HepG2 (cell line): ENCODE data around the gene ALK. TPM values are rescaled to one million over a fixed set of nuclear protein-coding genes. Genes with fewer than 3 reads are reported as not detected.

Experiments used
- ATAC-seq: fragments of 200-7000 bp; cut with Tn5 transposase; 3 replicates; pipeline ENCODE4 v1.9.1; 2020; ENCODE audit warnings: mild to moderate bottlenecking, moderate library complexity
- BruUV-seq: library from RNA; stranded (reverse); fragments of 400-500 nt; replicated peaks from 2 replicates; lab custom pipeline; 2021; lab: Mats Ljungman, UMichigan
- CTCF ChIA-PET: fragments of 300-600 bp; formaldehyde crosslinking; extraction: SDS; loops from one replicate; lab custom pipeline; 2021; ENCODE audit warnings: low total read pairs, inconsistent platforms, low intra/inter-chr PET ratio; lab: Yijun Ruan, JAX
- POLR2A ChIA-PET: fragments of 350-600 bp; sonication (Branson Sonifier 250); formaldehyde crosslinking; loops from one replicate; lab custom pipeline; 2020; ENCODE audit warnings: antibody characterized with exemption, inconsistent platforms; lab: Yijun Ruan, JAX
- DNase-seq: peaks from one replicate; pipeline ENCODE4 v3.0.0-alpha.2; 2015; ENCODE audit warnings: low spot score
- FAIRE-seq: peaks from 3 replicates; lab custom pipeline; 2011; peaks lifted over from hg19 to GRCh38; lab: Jason Lieb, UNC
- H2AFZ ChIP-seq: one replicate; pipeline ENCODE4 v1.6.1; 2011; ENCODE audit warnings: low read length, inconsistent platforms
- H3K27ac ChIP-seq: fragments of 300-600 bp; 3 replicates; pipeline ENCODE4 v1.8.0; 2011; ENCODE audit warnings: mixed run types, mild to moderate bottlenecking, mixed read lengths, low read length, inconsistent platforms; ENCODE audit not compliant: insufficient read depth; ENCODE audit errors: extremely low read length
- H3K27me3 ChIP-seq, 2 experiments: fragments of 200-600 bp in 1 of 2; 2 replicates in 1 of 2; 3 replicates in 1 of 2; pipeline versions ENCODE4 v1.6.0 to v1.8.0; 2011; ENCODE audit warnings: low read length in 2 of 2, mild to moderate bottlenecking in 2 of 2, moderate library complexity in 2 of 2, inconsistent platforms in 1 of 2; ENCODE audit not compliant: insufficient read depth in 2 of 2, control insufficient read depth in 1 of 2
- H3K36me3 ChIP-seq, 2 experiments: fragments of 200-600 bp in 1 of 2; replicated peaks in 1 of 2; 2 replicates in 1 of 2; 3 replicates in 1 of 2; pipeline versions ENCODE4 v1.5.1 to v1.8.0; 2011; ENCODE audit warnings: low read length in 2 of 2, inconsistent platforms in 1 of 2; ENCODE audit not compliant: insufficient read depth in 2 of 2, control insufficient read depth in 1 of 2
- H3K4me1 ChIP-seq: 2 replicates; pipeline ENCODE4 v1.5.1; 2012; ENCODE audit warnings: low read length, inconsistent platforms; ENCODE audit not compliant: insufficient read depth
- H3K4me2 ChIP-seq: 2 replicates; pipeline ENCODE4 v1.6.0; 2011; ENCODE audit warnings: low read depth, low read length, inconsistent platforms
- H3K4me3 ChIP-seq, 3 experiments: fragments of 200-600 bp in 1 of 3; sonication (generic), shearing (Covaris generic) in 1 of 3; replicated peaks in 1 of 3; 2 replicates each; pipeline ENCODE4 v1.5.1; 2011 to 2016; ENCODE audit warnings: low read length in 3 of 3, inconsistent platforms in 2 of 3, low read depth in 2 of 3, mild to moderate bottlenecking in 2 of 3, control low read depth in 1 of 3, mixed read lengths in 1 of 3; ENCODE audit not compliant: insufficient read depth in 1 of 3
- H3K79me2 ChIP-seq: one replicate; pipeline ENCODE4 v1.6.1; 2011; ENCODE audit warnings: low read length, inconsistent platforms; ENCODE audit not compliant: insufficient read depth
- H3K9ac ChIP-seq: 2 replicates; pipeline ENCODE4 v1.6.0; 2011; ENCODE audit warnings: mild to moderate bottlenecking, low read depth, low read length, inconsistent platforms; ENCODE audit not compliant: insufficient read depth
- H3K9me3 ChIP-seq: 2 replicates; pipeline ENCODE4 v1.5.1; 2012; ENCODE audit warnings: mild to moderate bottlenecking, low read length
- H4K20me1 ChIP-seq: 2 replicates; pipeline ENCODE4 v1.6.0; 2011; ENCODE audit warnings: inconsistent platforms, mild to moderate bottlenecking, low read length, moderate library complexity; ENCODE audit not compliant: insufficient read depth
- CEBPZ ChIP-seq: IDR thresholded peaks from 2 replicates; pipeline ENCODE4 v1.6.1; 2012; ENCODE audit warnings: low read length, improper control_type of control experiment
- EED ChIP-seq: sonication (generic); formaldehyde crosslinking; IDR thresholded peaks from 2 replicates; pipeline ENCODE4 v1.5.0; 2020; ENCODE audit warnings: mild to moderate bottlenecking, missing genetic modification reagents
- HOXA7 ChIP-seq: sonication (generic); formaldehyde crosslinking; IDR thresholded peaks from 2 replicates; pipeline ENCODE4 v1.8.1; 2022; ENCODE audit warnings: mild to moderate bottlenecking, missing genetic modification reagents, moderate library complexity
- STAT5B ChIP-seq: sonication (generic); formaldehyde crosslinking; IDR thresholded peaks from 2 replicates; pipeline ENCODE4 v1.4.0; 2020; ENCODE audit warnings: missing genetic modification reagents
- ZBTB33 ChIP-seq: sonication (generic); formaldehyde crosslinking; IDR thresholded peaks from 2 replicates; pipeline ENCODE4 v1.4.0; 2020; ENCODE audit warnings: missing genetic modification reagents
- ZNF235 ChIP-seq: sonication (generic); formaldehyde crosslinking; IDR thresholded peaks from 2 replicates; pipeline ENCODE4 v1.8.1; 2023; ENCODE audit warnings: mild to moderate bottlenecking, missing genetic modification reagents, borderline replicate concordance
- ZNF432 ChIP-seq: sonication (generic); formaldehyde crosslinking; IDR thresholded peaks from 2 replicates; pipeline ENCODE4 v1.5.0; 2020; ENCODE audit warnings: missing genetic modification reagents, mild to moderate bottlenecking, borderline replicate concordance
- ZNF513 ChIP-seq: sonication (generic); formaldehyde crosslinking; conservative IDR thresholded peaks from 2 replicates; pipeline ENCODE4 v1.5.0; 2020; ENCODE audit warnings: missing genetic modification reagents
- ZNF546 ChIP-seq: sonication (generic); formaldehyde crosslinking; conservative IDR thresholded peaks from 2 replicates; pipeline ENCODE4 v1.8.1; 2023; ENCODE audit warnings: mild to moderate bottlenecking, missing genetic modification reagents
- ZNF790 ChIP-seq: sonication (generic); formaldehyde crosslinking; IDR thresholded peaks from 2 replicates; pipeline ENCODE4 v1.8.0; 2022; ENCODE audit warnings: missing genetic modification reagents, mild to moderate bottlenecking, borderline replicate concordance
- ZSCAN20 ChIP-seq: sonication (generic); formaldehyde crosslinking; IDR thresholded peaks from 2 replicates; pipeline ENCODE4 v1.4.0; 2020; ENCODE audit warnings: missing genetic modification reagents, mild to moderate bottlenecking, borderline replicate concordance
- ZSCAN25 ChIP-seq: sonication (generic); formaldehyde crosslinking; IDR thresholded peaks from 2 replicates; pipeline ENCODE4 v1.8.0; 2022; ENCODE audit warnings: mild to moderate bottlenecking, missing genetic modification reagents
- ZSCAN5A ChIP-seq: sonication (generic); formaldehyde crosslinking; IDR thresholded peaks from 2 replicates; pipeline ENCODE4 v1.8.0; 2022; ENCODE audit warnings: mild to moderate bottlenecking, missing genetic modification reagents, borderline replicate concordance
- ZSCAN9 ChIP-seq: IDR thresholded peaks from 2 replicates; pipeline ENCODE4 v1.6.1; 2016; ENCODE audit warnings: borderline replicate concordance
- WGBS: methylation state at CpG from one replicate; pipeline ENCODE4 v1.1.6; 2017; ENCODE audit warnings: low lambda C conversion rate; 5-methylcytosine and 5-hydroxymethylcytosine counted together
- in situ Hi-C: cut with HindIII; loops from 2 replicates; pipeline ENCODE4 v1.10.0; 2017; ENCODE audit warnings: low pct_unique_long_range_greater_than_20kb; ENCODE audit not compliant: extremely low pct_ligation_motif_present
- intact Hi-C: fragments of 100-400 bp; cut with micrococcal nuclease; formaldehyde crosslinking; loops from one replicate; pipeline ENCODE4 v1.10.0; 2022; ENCODE audit not compliant: unreplicated experiment
- polyA plus RNA-seq, 8 experiments: library from polyadenylated mRNA; depleted of rRNA in 3 of 8; stranded (reverse) in 7 of 8; unstranded in 1 of 8; fragments of >200 nt; fragmentation: Illumina TruSeq in 4 of 8; extraction: Trizol in 4 of 8; gene quantifications; 2 replicates each; pipeline versions ENCODE4 v1.2.1 to v1.2.3, GENCODE V29; 2011 to 2016; ENCODE audit warnings: low read depth in 4 of 8, missing spikeins in 1 of 8, mixed read lengths in 1 of 8; ENCODE audit not compliant: insufficient read depth in 1 of 8
- total RNA-seq, 5 experiments: library from RNA; depleted of rRNA; stranded (reverse); fragments of >200 nt; fragmentation: Illumina TruSeq; extraction: Trizol; gene quantifications; 2 replicates each; pipeline ENCODE4 v1.2.3, GENCODE V29; 2016; ENCODE audit warnings: low read depth in 1 of 5

ALK gene
- total and polyA plus RNA-seq, 2 of the 13 experiments (the other 11 are each of a cell fraction or from before 2014, with no cell fraction given): not detected

- H4K20me1 ChIP-seq: no peaks in the 10 kb centered on the region
- no peaks in the 10 kb centered on the region for H3K79me2 ChIP-seq
- ChIA-PET CTCF (no interaction called here), POLR2A (no interaction called here)
- TF ChIP-seq STAT5B (CRISPR knock-in tag) (no peak), ZNF790 (no peak), ZNF513 (CRISPR knock-in tag) (no peak), HOXA7 (no peak), ZSCAN25 (CRISPR knock-in tag) (no peak), ZNF235 (CRISPR knock-in tag) (no peak), CEBPZ (no peak), ZSCAN20 (CRISPR knock-in tag) (no peak), EED (CRISPR knock-in tag) (no peak), ZBTB33 (CRISPR knock-in tag) (no peak), ZNF546 (CRISPR knock-in tag) (no peak), ZSCAN9 (CRISPR knock-in tag) (no peak), ZNF432 (no peak), ZSCAN5A (CRISPR knock-in tag) (no peak)
- H3K27ac ChIP-seq: no peak overlapping the region
- FAIRE-seq (no peak), ATAC-seq (no peak), DNase-seq (no peak)
- peaks cover 0 to 2% of the 10 kb centered on the region in 2 experiments; a peak in 1 of 5 replicates for H3K27me3 ChIP-seq
- no peak overlapping the region for H3K4me3 ChIP-seq
- H3K4me1 ChIP-seq: no peaks in the 10 kb centered on the region
- H3K9ac ChIP-seq: no peak overlapping the region
- no peaks in the 10 kb centered on the region for H3K36me3 ChIP-seq
- BruUV-seq: no TSS peak
- WGBS: 13% methylated on average over 4 of the region's 4 CpGs
- in situ Hi-C loops: no loop called here
- H2AFZ ChIP-seq: no peak overlapping the region
- no peaks in the 10 kb centered on the region for H3K9me3 ChIP-seq
- H3K4me2 ChIP-seq: no peak overlapping the region
- intact Hi-C loops: no loop called here
Measured at GRCh38 chr2:29487967-29488555, 433.3 kb downstream of the ALK start.
